HG03520 (cell line): ENCODE measurements around the gene DDC.

Experiments
- ATAC-seq: cut with Tn5 transposase; IDR thresholded peaks from one replicate; pipeline ENCODE4 v1.9.1; 2021; ENCODE audit warnings: mild to moderate bottlenecking, moderate library complexity; ENCODE audit not compliant: unreplicated experiment

Gene DDC, protein sequence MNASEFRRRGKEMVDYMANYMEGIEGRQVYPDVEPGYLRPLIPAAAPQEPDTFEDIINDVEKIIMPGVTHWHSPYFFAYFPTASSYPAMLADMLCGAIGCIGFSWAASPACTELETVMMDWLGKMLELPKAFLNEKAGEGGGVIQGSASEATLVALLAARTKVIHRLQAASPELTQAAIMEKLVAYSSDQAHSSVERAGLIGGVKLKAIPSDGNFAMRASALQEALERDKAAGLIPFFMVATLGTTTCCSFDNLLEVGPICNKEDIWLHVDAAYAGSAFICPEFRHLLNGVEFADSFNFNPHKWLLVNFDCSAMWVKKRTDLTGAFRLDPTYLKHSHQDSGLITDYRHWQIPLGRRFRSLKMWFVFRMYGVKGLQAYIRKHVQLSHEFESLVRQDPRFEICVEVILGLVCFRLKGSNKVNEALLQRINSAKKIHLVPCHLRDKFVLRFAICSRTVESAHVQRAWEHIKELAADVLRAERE

DNA sequence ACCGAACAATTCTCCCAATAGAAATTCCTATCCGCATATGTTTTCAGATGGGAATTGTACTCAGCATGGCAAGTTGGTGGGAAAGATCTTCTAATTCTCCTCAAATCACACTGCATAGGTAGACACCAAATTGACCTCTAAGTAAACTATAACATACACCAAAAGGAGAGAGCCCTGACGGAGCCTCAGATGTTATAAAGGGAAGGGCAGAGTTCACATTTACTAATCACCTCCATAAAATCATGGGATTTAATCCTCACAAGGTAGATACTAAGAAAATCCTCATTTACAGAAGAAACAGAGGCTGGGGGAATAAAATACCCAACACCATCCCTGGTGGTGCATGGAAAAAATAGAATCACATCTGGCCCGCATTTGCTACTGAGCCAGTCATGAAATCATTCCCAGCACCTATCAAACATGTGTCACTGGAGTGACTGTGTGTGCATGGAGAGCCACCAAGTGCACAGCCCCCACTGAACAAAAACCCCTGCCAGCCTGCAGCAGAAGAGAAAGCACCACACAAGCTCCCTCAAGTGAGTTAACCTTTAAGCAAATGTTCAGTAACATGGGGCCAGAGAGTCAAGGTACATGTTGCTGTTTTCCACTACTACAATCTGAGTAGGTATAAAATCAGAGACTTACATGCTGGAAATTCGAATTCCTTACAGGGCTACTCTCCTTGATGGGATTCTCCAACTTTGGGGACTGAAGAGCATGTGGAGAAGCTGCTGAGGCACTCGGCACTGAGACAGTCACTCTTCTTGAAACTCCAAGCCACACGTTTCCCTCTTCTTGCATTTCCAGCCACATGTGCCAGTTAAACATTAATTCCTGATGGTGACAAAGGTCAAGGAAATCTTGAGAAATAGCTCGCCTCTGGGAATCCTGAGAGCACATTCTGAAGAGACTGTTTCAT is at the start of gene DDC:
TSS of gene DDC (minus strand) at position 766 of the 919 bp plus-strand sequence. CDS start 21,320 bp downstream, outside the sequence.
- ATAC-seq = no peak

DNA sequence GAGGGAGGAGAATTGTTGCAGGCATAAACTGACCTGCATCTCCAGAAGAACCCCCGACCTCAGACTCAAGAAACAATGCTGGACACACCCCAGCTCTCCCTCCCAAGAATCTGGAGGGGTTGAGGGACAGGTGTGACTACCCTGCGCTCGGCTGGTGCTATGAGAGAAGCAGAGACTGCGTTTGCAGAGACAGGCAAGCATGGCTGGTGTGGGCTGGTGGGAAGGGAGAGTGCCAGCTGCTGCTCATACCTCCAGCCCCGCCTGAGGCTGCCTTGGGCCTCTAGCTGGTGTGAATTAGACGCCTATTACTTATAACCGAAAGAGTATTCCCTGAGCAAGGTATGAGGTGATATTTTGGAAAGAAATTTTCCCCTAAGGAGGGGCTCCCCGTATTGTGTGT is 48.3 kb upstream of the DDC start:
- no peak for ATAC-seq

DNA sequence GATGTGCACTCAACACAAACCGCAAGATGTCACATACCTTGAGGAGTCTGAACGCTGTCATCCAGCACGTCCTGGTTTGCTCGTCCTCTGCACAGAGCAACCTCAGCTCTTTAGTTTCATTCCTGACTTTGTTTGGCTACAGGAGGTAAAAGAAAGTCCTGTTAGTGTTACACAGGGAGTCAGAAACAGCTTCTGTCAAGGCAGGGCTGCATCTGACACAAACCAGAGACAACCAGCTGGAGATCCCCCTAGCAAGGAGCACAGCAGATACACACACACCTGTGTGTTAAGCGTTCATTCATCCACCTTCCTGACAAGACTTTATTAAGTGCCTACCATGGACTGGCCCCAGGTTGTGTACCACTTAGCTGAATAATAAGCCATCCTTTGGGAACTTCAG is 47.5 kb upstream of the DDC start:
- no peak for ATAC-seq

DNA sequence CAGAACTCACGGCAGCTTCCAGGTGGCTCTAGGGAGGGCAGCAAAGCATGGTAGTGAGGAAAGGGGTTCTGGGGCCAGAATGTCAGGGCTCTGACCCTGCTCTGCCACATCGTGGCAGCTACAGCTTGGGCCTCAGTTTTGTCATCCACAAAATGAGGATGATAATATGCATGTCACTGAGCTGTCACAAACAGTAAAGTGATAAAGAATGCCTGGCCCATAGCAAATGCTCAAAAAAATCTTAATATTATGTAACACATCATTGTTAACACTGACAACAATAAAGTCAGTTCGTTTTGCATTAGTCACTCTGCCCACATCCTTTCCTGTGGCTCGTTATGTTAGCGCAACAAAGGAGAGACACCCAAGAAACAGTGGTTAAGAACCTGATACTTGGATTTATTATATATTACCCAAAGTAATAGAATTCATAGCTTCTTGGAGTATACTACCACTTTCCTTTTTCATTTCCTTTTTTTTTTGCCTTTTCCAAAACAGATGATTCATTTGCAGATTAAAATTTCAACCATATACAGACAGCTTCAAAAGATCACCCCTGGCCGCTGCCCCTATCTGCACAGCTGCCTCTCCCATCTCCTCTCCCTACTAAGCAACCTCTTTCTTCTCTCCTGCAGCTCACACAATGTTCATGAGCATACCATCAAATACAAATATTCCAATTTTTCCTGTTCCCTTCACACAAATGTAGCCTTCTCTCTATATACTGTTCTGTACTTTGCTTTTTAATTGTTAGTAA is 45.5 kb upstream of the DDC start:
- no peak for ATAC-seq

DNA sequence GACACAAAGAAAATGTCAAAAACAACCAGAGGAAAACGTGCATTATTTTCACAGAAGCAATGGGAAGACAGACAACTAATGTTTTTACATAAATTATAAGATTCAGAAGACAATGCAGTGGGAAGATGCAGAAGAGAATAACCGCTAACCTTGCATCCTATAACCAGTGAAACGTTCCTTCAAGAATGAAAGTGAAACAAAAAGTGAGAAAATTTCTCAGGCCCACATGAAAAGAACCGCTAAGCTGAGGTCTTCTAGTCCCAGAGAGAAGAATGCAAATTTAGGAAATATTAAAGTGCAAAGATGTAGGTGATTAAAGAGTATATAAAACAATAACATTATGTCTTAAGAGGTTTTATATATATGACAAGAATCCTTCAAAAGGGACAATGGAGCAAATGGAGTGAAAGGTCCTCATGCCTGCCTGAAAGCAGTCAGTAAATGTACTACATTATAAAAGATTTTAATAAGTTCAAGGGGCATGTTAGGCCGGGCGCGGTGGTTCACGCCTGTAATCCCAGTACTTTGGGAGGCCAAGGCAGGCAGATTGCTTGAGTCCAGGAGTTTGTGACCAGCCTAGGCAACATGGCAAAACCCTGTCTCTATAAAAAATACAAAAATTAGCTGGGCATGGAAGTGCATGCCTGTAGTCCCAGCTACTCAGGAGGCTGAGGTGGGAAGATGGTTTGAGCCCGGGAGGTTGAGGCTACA is 43.1 kb upstream of the DDC start:
- ATAC-seq = no peak

DNA sequence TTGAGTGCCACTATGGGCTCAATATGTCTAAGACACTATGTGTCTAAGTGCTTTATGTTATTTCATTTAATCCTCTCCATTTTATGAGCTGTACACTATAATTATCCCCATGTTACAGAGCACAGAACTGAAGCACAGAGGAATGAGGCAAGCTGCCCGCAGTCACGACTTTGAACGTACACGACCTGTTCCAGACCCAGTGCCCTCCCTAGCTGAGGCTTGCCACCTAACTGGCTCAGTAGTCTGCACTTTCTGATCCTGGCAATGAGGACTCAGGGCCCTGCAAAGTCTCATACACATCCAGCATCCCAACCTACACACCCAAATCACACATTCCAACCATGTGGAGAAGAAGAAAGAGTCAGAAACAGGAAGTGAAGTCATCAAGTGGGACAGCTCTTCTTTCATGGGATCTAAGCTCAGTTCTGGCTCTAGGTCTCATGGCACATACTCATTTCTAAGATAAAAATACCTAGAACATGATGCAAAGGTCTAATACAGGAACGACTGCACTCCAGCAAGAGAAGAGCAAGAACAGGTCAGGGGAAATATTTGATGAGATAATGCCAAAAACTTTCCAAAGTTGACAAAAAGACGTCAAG is 42.4 kb upstream of the DDC start:
- no peak for ATAC-seq

DNA sequence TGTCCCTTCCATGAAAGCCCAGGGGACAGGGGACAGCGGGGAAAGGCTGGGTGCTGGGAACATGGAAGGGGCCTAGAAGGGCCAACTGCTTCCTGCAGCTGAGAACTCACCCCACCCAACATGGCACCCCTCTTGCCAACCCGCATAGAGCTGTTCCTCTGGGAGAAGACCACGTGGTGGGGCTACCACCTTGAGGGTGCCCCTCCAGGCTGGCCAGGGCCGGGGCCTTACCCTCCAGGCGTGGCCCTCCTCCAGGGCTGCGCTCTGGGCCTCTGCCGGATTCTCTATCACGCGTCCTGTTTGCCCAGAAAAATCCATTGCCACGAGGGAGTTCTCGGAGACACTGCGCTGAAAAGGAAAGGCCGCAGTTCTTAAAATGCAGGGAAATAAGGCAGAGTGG is 39.9 kb upstream of the DDC start:
- ATAC-seq = no peak

DNA sequence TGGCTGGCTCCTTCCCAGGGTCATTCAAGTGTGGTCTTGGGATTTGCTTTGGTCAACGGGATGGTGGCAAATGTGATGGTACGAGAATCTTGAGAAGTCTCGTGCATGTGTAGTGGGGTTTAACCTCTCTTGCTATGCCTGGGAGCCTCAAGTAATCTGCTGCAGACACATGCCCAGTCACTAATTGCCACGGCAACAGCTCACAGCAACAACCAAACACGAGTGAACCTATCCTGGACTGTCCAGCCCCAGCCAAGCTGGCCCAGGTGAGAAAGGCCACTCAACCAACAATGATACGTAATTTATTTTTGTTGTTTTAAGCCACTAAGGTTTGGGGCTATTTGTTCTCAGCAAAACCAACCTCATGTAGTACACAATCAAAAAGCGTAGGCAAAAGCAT is 38.1 kb upstream of the DDC start:
- ATAC-seq = no peak

DNA sequence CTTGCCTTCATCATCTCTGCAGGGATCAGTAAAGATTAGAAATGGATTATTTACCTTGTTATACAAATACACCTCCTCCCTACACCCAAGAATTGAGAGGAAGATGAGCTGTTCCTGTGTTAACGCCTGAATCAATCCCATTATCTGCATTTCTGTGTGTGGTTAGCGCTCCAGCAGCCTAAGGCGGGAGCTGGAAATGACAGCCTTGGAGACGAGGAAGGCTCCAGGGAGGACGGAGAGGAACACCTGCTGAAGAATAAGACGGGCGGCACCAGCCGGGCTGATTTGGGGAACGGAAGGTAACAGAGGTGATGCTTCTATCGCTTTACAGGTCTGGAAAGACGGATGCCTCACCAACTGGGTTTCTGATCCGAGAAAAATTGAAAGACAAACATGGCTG is 34.2 kb upstream of the DDC start:
- no peak for ATAC-seq

DNA sequence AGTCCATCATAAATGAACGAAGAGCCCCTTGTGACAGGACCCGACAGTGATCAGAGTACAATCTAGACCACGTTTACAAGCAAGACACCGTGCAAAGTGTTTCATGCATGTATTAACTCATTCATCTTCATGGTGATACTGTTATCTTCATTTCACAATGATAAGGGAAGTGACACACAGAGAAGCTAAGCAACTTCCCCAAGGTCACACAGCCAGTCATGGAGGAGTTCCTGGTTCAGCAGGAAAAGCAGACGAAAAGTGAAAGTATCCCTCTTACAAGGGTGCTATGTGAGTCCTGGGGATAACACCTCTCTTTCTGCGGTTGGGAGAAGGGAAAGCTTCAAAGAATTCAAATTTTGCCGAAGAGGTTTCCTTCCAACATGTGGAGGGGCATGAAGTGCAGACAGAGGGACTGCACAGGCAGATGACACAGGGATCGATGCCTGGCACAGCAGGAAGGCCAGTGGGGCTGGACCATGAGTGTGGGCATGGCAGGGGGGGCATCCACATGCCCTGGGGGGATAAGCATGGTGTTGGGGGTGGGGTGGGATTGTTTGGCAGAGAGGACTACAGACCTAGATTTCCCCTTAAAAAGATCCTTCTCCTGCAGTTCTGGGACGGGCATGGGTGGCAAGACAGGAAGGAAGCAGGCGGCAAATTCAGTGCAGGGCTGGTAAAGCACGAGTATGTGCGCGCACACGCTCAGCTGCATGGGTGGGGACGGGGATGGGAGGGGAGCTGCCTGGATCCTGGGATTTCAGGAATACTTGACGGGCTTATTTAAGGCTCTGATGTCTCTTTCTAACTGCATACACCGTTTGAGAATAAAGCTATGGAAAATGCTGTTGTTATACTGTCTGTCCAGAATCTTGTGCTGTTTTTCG is 33.5 kb upstream of the DDC start:
- no peak for ATAC-seq

DNA sequence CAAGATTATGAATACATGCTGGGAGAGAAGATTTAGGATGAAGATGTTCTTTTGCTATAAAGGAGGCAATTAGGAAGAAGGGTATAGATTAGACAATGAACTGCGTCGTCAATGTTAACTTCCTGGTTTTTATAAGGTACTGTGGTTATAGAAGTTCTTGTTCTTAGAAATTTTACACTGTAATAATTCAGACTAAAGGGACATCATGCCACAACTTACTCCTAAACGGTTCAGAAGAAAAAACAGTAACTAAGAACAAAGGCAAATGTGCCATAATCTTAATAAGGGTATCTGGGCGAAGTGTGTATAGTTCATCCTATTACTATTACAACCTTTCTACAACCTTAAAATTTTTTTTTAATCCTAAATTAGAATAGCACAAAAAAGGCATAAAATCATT is 31.3 kb upstream of the DDC start:
- ATAC-seq = no peak

DNA sequence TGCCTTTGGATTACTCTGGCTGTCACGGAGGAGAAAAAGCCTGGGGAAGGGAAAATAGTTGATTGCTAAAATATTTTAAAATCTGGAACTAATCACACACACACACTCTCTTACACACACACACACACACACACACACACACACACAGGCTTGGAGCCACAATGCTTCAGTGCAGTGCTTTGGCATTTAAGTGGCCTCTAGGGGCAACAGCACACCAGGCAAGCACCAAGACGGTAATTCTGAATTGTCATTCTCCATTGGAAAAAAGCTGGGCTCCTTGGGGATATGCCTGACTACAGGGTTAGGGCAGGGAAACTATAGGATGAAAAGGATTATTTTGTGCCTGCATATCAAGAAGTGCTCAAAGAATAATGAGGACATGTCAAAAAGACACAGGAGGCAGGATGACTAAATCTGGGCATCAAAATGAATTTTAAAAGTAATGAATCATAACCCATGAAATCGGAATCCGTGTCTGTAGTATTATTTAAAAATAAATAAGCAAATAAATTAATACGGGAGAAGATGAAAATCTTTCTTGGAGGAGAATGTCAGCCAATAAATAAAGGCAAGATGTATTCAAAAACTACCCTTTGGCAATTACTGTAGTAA is 30.4 kb upstream of the DDC start:
- ATAC-seq = peak; percentile 13

DNA sequence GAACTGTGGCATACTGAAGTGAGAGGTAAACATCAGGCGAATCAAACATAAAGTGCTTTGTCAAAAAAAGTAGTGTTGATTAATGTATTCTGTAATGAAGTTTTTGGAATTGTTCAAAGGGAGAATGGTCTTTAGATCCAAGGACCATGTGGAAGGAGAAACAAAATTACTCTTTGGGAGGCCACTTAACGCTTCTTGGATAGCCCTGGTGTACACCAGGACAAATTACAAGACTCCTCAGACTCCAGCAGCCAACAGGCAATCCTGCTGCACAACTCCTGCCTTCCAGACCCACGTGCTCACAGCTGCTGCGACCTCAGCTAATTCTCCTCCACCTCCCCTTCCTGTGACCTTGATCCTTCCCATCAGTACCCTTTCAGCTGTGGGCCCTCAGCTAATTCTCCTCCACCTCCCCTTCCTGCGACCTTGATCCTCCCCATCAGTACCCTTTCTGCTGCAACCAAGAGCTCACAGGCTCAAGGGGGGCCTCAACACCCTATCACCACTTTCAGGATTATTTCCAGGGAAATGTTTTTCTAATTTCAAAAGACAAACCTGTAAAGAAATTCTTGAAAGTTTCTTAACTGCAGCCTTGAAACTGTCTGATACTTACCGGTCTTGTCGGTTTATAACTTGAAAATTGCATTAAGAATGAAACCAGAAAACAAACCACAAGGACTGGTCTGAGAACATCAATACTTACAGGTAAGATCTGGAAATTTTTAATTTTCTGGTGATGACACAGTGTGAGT is 29.7 kb upstream of the DDC start:
- peak; percentile 47 for ATAC-seq

DNA sequence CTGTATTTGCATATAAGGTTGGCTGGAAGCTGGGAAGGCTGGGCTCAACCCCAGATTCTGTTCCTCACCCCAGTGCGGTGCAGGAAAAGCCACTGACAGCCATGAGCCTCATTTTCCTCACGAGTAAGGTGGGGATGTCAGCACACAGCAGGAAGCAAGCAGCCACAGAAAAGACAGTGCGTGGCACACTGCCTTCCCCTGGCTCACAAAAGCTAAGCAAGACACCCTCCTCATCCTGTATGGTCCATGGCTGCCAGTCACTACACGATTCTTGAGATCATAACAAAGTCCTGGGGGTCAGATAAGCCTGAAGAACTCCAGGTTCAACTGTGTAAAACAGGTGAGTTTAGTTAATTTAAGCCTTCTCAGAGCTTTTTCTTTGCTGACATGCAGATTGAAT is 28.9 kb upstream of the DDC start:
- ATAC-seq = no peak

DNA sequence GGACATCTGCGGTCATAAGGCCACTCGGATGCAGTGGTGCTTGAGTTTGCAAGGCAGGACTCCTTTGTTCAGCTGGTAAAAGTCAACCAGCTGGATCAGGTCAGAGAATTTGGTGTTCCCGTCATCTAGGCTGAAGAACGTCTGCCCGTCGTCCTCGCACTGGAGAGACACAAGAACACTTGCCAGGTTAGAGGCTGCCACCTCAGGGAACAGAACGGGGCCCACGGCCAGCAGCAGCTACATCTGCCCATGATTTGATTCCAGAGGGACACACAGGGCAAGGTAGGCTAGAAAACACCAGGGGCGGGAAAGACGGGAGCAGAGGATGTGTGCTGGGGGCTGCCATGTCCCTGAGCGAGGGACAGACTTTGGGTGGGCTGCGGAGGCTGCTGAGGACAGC is 27.7 kb upstream of the DDC start:
- no peak for ATAC-seq

DNA sequence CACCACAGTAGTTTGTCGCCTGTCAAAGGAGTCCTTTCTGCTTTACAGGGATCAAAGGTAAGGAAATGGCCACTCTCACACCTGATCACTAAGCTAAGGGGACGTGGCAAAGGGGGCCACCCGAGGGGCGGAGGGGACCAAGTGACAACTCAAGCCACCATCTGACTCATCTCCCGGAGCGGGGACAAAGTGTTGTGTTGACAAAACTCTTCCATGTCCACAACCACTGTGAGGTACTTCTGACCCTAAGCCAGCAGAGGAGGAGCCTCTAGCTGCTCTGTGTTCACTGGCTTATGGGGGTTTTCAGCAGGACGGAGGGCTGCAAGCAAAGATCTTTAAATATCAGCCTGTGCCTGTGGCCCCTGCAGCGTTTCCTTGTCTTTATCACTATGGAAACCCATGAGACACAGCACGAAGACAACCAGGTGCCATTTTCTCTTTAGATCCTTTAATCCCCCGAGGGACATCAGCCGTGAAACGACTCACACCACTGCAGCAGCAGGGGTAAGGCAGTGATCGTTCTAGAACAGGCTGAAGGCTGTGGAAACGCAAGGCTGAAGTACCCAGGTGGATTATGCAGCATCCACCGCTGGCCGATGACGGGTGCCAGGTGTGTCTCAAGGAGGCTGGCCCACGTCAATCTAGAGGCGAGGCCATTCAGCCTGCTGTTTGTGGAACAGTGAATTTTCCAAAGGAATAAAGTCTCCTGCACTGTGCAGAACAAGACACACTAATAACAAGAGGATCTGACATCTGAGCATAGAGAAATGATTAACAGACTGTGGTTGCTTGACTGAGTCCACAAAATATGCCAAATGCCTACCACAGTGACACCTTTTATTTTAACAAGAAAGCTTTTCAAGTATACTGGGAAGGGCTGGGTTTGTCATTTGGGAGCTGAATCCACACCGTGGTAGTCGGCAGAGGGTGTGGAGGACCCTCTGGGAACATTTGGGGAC is 26.6 kb upstream of the DDC start:
- peak; percentile 41 for ATAC-seq

DNA sequence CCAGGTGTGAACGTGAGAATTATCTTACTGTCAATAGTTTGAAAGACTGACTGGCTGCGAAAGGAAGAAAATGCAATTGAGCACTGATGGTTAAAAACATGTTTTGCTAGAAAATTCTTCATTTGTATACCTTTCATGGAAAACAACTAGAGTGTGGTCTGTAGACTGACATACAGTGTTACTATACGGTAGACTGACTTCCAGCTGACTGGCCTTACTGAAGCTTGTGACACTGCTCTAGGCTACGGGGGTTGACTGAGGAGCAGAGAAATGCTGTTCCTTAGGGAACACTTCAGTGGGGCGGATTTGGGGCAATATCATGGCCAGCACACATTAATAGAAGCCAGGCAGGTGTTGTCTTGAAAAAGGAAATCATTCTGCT is 25.9 kb upstream of the DDC start:
- ATAC-seq = no peak
